NCI-H1930 (cell line): Measurements from ENCODE around the gene IGFL2.
"Not testable (repeated sequence)": the region's sequence is repeated elsewhere in the genome, so short reads cannot be mapped to it uniquely, and the experiment has no call there.

Experiments
- DNase-seq, 2 experiments: peaks; one replicate each; lab custom pipeline; 2025; lab: John Stamatoyannopoulos, UW

Gene IGFL2

GRCh38 chr19:46142294-46142693 is 5.7 kb upstream of the IGFL2 start:
- no peak for DNase-seq

GRCh38 chr19:46144756-46145155 is 3.3 kb upstream of the IGFL2 start:
- no peak for DNase-seq

GRCh38 chr19:46147166-46147740 is 785 bp upstream of the IGFL2 start:
- DNase-seq, result no peak

DNA sequence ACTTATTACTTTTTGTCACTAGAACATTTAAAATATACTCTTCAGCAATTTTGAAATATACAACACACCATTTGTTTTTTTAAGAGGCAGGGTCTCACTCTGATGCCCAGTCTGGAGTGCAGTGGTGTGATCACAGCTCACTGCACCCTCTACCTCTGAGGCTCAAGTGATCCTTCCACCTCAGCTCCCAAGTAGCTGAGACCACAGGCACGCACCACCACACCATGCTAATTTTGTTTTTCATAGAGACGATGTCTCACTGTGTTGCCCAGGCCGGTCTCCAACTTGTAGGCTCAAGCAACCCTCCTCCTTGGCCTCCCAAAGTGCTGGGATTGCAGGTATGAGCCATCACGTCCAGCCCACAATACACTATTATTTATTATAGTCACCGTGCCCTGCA is 2.6 kb downstream of the IGFL2 start:
- DNase-seq, result no peak

GRCh38 chr19:46155237-46155636 is 7.2 kb downstream of the IGFL2 start:
- no peak for DNase-seq

GRCh38 chr19:46159418-46160232 is 11.6 kb downstream of the IGFL2 start:
- DNase-seq, result no peak

- no peak for DNase-seq
Observed at GRCh38 chr19:46160233-46160775, 12.3 kb downstream of the IGFL2 start.

DNA sequence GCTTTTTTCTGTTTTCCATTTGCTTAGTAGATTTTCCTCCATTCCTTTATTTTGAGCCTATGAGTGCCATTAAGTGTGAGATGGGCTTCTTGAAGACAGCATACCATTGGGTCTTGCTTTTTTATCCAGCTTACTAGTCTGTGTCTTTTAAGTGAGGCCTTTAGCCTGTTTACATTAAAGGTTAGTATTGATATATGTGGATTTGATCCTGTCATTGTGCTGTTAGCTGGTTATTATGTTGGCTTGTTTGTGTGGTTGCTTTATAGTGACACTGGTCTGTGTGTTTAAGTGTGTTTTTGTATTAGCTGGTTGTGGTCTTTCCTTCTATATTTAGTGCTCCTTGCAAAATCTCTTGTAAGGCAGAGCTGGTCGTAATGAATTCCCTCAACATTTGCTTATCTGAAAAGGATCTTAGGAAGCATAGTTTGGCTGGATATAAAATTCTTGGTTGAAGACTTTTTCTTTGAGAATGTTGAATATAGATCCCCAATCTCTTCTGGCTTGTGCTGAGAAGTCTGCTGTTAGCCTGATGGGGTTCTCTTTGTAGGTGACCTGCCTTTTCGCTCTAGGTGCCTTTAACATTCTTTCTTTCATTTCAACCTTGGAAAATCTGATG is 13.7 kb downstream of the IGFL2 start:
- not testable (repeated sequence) for DNase-seq

DNA sequence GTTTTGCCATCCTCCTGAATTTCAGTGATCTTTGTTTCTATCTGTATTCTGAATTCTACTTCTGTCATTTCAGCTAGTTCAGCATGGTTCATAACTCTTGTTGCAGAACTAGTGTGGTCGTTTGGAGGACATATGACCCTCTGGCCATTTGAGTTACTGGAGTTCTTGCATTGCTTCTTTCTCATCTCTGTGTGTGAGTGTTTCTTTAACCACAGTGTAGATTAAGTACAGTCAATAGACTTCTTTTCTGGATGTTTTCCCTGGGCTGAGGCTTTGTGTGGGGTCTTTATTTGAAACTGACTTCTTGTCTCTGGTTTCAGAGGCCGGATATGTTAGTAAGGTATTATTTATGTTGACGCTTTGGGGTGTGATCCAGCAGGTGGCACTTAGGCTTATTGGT is 14.7 kb downstream of the IGFL2 start:
- no peak for DNase-seq

- DNase-seq, result no peak
Observed at GRCh38 chr19:46173886-46174480, 25.9 kb downstream of the IGFL2 start.

- no peak for DNase-seq
Observed at GRCh38 chr19:46176116-46176860, 28.2 kb downstream of the IGFL2 start.

GRCh38 chr19:46179076-46179759 is 31.2 kb downstream of the IGFL2 start:
- no peak for DNase-seq

DNA sequence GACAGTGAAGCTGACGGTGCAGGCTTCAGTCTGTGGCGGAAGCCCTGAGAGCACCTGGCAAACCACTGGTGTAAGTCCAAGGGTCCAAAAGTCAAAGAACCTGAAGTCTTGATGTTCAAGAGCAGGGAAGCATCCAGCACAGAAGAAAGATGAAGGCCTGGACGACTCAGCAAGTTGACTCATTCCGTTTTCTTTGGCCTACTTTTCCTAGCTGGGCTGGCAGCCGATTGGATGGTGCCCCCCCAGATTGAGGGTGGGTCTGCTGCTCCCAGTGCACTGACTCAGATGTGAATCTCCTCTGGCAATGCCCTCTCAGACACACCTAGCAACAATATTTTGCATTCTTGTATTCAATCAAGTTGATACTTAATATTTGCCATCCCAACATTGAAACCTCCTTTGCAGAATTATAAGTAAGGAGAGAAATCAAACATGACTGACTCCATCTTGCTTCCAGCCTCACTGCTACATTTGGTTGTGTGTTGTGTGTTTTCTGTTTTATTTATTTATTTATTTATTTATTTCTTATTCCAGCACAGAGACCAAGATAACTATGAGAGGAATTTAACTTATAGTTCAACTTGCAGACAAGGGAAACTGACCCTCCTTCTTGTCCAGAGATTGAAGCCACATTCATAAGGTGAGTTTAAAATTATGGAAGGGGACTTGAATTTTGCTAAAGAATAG is 32.8 kb downstream of the IGFL2 start:
- DNase-seq, result no peak

DNA sequence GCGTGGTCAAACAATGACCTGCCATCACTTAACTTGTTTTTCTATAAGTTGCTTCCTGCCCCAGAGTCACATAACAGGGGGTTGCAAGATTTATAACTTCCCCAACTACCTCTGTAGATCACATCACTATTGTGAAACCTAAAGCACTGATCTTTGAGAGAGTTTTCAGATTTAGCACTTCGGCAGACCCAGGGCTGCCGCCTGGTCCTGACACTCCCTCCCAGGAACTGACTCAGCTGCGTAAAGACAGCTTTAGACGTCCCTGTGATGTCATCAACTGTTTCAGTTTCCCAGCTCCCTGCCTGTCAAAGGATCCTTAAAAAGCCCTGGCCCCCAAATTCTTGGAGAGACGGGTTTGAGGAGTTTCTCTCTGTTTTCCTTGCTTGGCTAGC is 33.3 kb downstream of the IGFL2 start:
- no peak for DNase-seq

- no peak for DNase-seq
Observed at GRCh38 chr19:46182476-46182875, 34.4 kb downstream of the IGFL2 start.

DNA sequence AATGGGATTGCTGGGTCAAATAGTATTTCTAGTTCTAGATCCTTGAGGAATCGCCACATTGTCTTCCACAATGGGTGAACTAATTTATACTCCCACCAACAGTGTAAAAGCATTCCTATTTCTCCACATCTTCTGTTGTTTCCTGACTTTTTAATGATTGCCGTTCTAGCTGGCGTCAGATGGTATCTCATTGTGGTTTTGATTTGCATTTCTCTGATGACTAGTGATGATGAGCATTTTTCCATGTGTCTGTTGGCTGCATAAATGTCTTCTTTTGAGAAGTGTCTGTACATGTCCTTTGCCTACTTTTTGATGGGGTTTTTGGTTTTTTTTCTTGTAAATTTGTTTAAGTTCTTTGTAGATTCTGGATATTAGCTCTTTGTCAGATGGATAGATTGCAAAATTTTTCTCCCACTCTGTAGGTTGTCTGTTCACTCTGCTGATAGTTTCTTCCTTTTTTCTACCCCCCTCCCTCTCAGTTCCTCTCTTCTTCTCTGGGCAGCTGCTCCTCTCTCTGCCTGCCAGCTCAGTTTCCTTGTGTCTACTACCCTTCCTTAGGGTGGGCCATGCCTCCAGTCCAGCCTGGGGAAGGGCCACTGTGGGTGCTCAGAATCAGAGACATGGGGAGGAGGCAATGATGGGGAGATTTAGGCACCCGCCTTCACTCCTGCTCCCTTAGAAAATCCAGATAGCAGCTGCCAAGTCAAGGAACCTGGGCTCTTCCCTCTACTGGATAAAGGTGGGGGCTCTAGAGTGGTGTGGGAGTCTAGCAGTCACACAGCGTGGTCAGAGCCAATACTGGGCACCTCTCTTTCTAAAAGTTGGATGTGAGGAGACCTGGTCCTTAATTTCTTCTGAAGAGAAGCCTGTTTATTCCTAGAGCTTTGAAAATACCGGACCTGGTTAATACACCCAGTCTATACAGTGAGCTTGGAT is 37.0 kb downstream of the IGFL2 start:
- not testable (repeated sequence) for DNase-seq

- DNase-seq, result no peak
Observed at GRCh38 chr19:46186101-46186716, 38.2 kb downstream of the IGFL2 start.

- DNase-seq, result no peak
Observed at GRCh38 chr19:46186717-46187101, 38.7 kb downstream of the IGFL2 start.
